ENCODE measurements around the gene OR5B21. TPM values are rescaled to one million over a fixed set of nuclear protein-coding genes. Genes with fewer than 3 reads are reported as not detected.

OR5B21 gene
- total RNA-seq, 1 experiment from 2014 or later = not detected

GRCh38 chr11:58471892-58472291 is 36.0 kb downstream of the OR5B21 start:
- no TSS peak for BruUV-seq (replicated peaks)
- Histone ChIP-seq H3K27ac (ENCODE audit: low read depth, low read length, poor library complexity, severe bottlenecking) (no peak overlapping the region), H3K9me3 (ENCODE audit: low read depth, low read length, poor library complexity, severe bottlenecking) (peaks cover 19% of the 10 kb centered on the region), H3K27me3 (replicated peaks; ENCODE audit: insufficient read depth, low read depth, low read length, poor library complexity) (no peaks in the 10 kb centered on the region), H3K4me3 (ENCODE audit: low read depth, low read length, poor library complexity, severe bottlenecking) (no peak overlapping the region), H3K36me3 (ENCODE audit: insufficient read depth, low read length, poor library complexity, severe bottlenecking) (no peaks in the 10 kb centered on the region), H3K4me1 (ENCODE audit: insufficient read depth, low read length, poor library complexity, severe bottlenecking) (no peaks in the 10 kb centered on the region)
- CTCF ChIA-PET = no interaction called here
- POLR2A ChIA-PET (ENCODE audit: low non-redundant PET) = no interaction called here
- no peak for DNase-seq (ENCODE audit: low spot score)
- no peak for TF ChIP-seq EZH2 (IDR thresholded peaks at IDR 0.05; ENCODE audit: borderline replicate concordance, low read depth, low read length, poor library complexity, severe bottlenecking)
- TF ChIP-seq CTCF (conservative IDR thresholded peaks at IDR 0.05; ENCODE audit: low read depth, low read length) = no peak
- intact Hi-C loops (cut with micrococcal nuclease; ENCODE audit: unreplicated experiment) = no loop called here

GRCh38 chr11:58466293-58466692 is 41.6 kb downstream of the OR5B21 start:
- ChIA-PET CTCF (no interaction called here), POLR2A (ENCODE audit: low non-redundant PET) (no interaction called here)
- Histone ChIP-seq H3K9me3 (ENCODE audit: low read depth, low read length, poor library complexity, severe bottlenecking) (peaks cover 10% of the 10 kb centered on the region), H3K36me3 (ENCODE audit: insufficient read depth, low read length, poor library complexity, severe bottlenecking) (no peaks in the 10 kb centered on the region), H3K4me1 (ENCODE audit: insufficient read depth, low read length, poor library complexity, severe bottlenecking) (no peaks in the 10 kb centered on the region), H3K4me3 (ENCODE audit: low read depth, low read length, poor library complexity, severe bottlenecking) (no peak overlapping the region), H3K27ac (ENCODE audit: low read depth, low read length, poor library complexity, severe bottlenecking) (no peak overlapping the region), H3K27me3 (replicated peaks; ENCODE audit: insufficient read depth, low read depth, low read length, poor library complexity) (no peaks in the 10 kb centered on the region)
- intact Hi-C loops (cut with micrococcal nuclease; ENCODE audit: unreplicated experiment) = no loop called here
- no TSS peak for BruUV-seq (replicated peaks)
- no peak for DNase-seq (ENCODE audit: low spot score)
- TF ChIP-seq EZH2 (IDR thresholded peaks at IDR 0.05; ENCODE audit: borderline replicate concordance, low read depth, low read length, poor library complexity, severe bottlenecking) (no peak), CTCF (conservative IDR thresholded peaks at IDR 0.05; ENCODE audit: low read depth, low read length) (no peak)

GRCh38 chr11:58465690-58466089 is 42.2 kb downstream of the OR5B21 start:
- Histone ChIP-seq H3K36me3 (ENCODE audit: insufficient read depth, low read length, poor library complexity, severe bottlenecking) (no peaks in the 10 kb centered on the region), H3K4me1 (ENCODE audit: insufficient read depth, low read length, poor library complexity, severe bottlenecking) (no peaks in the 10 kb centered on the region), H3K9me3 (ENCODE audit: low read depth, low read length, poor library complexity, severe bottlenecking) (peaks cover 4% of the 10 kb centered on the region), H3K27me3 (replicated peaks; ENCODE audit: insufficient read depth, low read depth, low read length, poor library complexity) (no peaks in the 10 kb centered on the region), H3K4me3 (ENCODE audit: low read depth, low read length, poor library complexity, severe bottlenecking) (no peak overlapping the region), H3K27ac (ENCODE audit: low read depth, low read length, poor library complexity, severe bottlenecking) (no peak overlapping the region)
- POLR2A ChIA-PET (ENCODE audit: low non-redundant PET) = no interaction called here
- no TSS peak for BruUV-seq (replicated peaks)
- CTCF ChIA-PET = no interaction called here
- TF ChIP-seq EZH2 (IDR thresholded peaks at IDR 0.05; ENCODE audit: borderline replicate concordance, low read depth, low read length, poor library complexity, severe bottlenecking) (no peak), CTCF (conservative IDR thresholded peaks at IDR 0.05; ENCODE audit: low read depth, low read length) (no peak)
- DNase-seq (ENCODE audit: low spot score) = no peak
- intact Hi-C loops (cut with micrococcal nuclease; ENCODE audit: unreplicated experiment) = no loop called here

Other genes with a start within 250 kb of the OR5B21 start
- not detected in 2 replicates for gene OR10W1, start 239.8 kb downstream of the OR5B21 start, total RNA-seq (2021)
- gene OR5B17, start 149.0 kb downstream of the OR5B21 start, total RNA-seq (2021) = not detected in 2 replicates
- gene OR5B3, start 101.2 kb downstream of the OR5B21 start, total RNA-seq (2021) = not detected in 2 replicates
- gene OR5B2, start 80.0 kb downstream of the OR5B21 start, total RNA-seq (2021) = not detected in 2 replicates
- gene OR5B12, start 65.9 kb downstream of the OR5B21 start, total RNA-seq (2021) = not detected in 2 replicates
- gene LPXN, start 67.8 kb upstream of the OR5B21 start, total RNA-seq (2021) = 3.3 and 3.8 TPM in 2 replicates
- 73.2 and 74.3 TPM in 2 replicates for gene ZFP91, start 71.0 kb upstream of the OR5B21 start, total RNA-seq (2021)
- gene CNTF, start 114.6 kb upstream of the OR5B21 start, total RNA-seq (2021) = 5.1 and 5.5 TPM in 2 replicates
- 0.39 TPM in 1 of 2 replicates, not detected in the other for gene GLYAT, start 223.8 kb upstream of the OR5B21 start, total RNA-seq (2021)